Hematopoietic multipotent progenitor cell treated with erythropoietin and hydrocortisone succinate and interleukin-3 and kit ligand, for 4 days (in vitro differentiated cells): ENCODE results near the gene RNF169.
A peak's percentile ranks its signal among the peaks of the same experiment; 100 is the strongest.

Experiments
- DNase-seq: peaks from one replicate; pipeline ENCODE4 v3.0.0-alpha.2; 2015

The RNF169 gene

DNA sequence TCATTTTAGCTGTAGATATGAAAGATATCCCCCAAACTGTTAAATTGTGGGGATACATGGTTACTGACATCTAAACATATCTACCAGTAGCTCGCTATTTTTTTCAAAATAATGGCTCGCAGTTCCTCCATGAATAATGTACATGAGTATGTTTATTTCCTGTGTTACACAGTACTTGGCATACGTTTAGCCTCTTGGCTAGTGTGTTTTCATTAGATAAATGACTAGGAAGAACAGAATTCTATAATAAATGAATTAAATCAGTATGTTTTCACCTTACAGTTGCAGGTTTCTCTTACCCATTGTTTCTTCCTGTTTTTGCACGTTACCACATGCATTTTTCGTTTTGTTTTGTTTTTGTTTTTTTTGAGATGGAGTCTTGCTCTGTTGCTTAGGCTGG is 21.8 kb downstream of the RNF169 start:
- peak; percentile 44 for DNase-seq

DNA sequence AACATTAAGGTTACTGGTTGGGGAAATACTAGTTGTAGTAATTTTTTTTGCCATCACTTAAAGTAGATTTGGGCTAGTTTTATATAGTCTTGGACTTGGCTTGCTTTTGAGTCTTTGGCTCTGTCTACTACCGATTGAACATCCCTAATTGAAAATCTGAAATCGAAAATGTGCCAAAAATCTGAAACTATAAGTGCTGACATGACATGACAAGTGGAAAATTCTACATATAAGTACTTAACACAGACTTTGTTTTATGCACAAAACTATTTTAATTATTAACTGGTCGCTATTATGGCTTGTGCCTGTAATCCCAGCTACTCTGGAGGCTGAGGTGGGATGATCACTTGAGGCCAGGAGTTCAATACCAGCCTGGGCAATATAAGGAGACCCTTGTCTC is 22.5 kb downstream of the RNF169 start:
- no peak for DNase-seq

DNA sequence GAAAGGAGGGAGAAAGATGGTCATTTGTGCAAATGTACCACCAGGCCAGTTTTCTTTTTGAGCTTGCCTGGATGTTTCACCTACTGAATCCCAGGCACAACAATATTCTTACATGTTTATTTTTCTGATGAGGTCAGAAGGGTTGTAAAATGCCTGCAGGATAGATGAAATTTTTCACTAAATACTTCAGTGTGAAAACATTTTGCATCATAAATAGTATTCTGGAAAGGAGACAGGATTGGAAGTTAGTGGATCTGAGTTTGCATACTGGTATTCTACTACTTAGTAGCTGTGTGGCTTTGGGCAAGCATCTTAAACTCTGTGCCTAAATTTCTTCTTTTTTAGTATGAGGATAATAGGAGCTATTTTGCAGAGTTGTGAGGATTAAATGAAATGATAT is 24.8 kb downstream of the RNF169 start:
- no peak for DNase-seq

DNA sequence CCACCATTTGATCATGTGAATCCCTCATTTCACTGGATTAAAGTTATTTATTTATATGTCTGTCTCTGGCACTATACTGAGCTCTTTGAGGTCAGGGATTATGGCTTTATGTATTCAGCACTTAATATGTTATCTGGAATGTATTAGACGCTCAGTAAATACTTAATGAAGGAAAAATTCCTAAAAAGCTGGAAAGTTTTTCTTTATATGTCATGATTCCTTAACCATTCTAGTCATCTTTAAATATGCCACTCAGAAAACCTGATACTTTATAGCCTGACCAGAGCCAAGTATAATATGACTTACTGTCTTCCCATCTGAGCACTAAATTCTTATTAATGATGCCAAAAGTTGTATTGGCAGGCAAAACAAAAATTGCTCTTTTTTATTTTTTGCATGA is 27.1 kb downstream of the RNF169 start:
- DNase-seq, result no peak

DNA sequence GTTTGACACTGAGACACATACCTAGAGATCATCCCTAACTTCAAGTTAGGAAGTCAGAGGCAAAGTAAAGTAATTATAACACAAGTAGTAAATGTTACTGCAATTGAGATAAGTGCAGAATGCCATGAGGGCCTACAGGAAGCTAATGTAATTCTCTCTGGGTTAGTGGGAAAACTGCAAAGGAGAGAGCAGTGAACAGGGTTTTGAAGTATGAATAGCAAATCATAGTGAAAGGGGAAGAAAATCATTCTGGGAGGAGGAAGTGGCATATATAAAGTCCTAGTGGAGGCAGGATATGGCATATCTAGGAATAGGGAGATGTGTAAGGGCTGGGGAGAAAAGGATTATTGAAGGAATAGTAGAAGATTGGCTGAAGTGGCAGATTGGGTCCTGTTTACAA is 27.9 kb downstream of the RNF169 start:
- DNase-seq, result no peak

DNA sequence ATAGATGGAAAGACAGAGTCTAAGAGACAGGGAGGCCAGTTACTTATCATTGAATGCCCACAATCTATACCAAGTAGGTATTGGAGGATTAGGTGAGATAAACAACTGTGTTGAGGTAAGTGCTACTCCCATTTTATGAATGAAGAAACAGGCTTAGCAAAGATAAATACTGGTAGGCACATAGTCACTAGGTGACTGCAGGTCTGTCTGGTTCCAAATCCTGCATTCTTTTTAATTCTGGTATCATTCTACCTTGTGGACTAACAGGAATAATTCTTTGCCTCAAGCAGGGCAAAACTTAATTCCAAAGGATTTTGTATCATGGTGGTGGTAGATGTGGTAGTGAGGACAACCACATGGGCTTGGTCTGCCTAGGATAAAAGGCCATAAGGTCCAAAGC is 28.4 kb downstream of the RNF169 start:
- DNase-seq, result no peak

DNA sequence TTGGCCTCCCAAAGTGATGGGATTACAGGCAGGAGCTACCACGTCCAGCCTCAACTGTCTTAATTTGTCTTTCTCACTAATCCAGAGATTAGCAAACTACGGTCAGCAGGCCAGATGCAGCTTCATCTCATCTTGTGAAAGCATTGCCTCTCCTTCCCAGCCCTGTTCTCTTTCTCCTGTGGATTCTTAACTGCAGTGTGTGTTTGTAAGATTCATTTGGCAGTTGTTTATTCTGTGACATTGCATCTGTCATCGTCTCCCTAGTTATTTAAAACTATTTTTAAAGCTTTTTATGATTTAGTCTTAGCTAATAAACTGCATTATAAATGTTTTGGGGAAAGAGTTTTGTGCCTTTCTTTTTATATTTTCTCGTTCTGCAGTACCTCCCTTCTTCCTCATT is 29.2 kb downstream of the RNF169 start:
- DNase-seq, result no peak

DNA sequence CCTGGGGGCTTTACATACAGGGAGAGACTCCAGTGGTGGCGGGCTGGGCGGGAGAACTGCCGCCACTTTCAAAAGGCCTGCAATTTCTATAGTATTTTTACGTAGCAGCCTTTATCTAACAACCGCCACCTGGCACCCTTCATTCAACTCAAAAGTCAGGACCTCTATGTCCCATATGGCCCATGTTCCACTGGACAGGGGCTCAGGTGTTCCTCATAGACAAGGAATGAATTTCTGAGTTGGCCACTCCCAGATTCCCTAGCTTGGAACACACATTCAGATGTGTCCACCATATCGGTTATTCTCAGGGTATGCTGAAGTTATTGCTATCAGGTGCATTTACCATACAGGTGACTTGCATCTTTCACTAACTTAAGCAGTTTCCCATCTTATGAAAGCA is 29.9 kb downstream of the RNF169 start:
- DNase-seq, result no peak

DNA sequence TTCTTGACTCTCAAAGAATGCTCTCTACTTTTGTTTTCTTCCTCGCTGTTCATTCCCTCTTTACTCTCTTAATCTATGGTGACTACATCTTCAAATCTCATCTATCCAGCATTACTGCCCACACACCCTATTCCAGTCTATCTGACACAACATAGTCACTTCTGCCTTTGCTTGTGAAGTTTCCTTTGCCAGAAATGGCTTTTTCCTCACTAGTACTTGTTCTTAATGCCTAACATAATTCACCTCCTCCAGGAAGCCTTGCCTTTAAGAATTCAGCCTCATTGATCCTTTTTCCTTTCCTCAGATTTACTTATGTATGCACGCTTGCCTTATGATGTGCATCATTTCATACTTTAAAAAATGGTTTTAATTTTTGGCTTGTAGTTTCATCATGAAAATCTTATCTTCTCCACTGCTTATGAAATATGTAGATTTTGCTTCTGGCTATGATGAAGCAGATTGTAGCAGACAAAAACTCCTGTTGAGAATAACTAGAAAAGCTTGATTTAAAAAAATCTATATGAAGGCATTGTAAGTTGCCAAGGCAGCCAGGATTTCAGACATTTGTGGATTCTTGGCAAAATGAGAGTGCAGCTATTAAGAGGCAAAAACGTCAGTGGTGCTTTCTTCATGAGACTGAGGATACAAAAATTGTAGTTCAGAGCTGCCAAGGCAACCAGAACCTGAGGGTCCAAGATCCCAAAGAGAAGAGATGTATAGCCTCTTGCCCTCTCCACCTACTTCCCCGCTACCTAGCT is 31.8 kb downstream of the RNF169 start:
- DNase-seq, result no peak

DNA sequence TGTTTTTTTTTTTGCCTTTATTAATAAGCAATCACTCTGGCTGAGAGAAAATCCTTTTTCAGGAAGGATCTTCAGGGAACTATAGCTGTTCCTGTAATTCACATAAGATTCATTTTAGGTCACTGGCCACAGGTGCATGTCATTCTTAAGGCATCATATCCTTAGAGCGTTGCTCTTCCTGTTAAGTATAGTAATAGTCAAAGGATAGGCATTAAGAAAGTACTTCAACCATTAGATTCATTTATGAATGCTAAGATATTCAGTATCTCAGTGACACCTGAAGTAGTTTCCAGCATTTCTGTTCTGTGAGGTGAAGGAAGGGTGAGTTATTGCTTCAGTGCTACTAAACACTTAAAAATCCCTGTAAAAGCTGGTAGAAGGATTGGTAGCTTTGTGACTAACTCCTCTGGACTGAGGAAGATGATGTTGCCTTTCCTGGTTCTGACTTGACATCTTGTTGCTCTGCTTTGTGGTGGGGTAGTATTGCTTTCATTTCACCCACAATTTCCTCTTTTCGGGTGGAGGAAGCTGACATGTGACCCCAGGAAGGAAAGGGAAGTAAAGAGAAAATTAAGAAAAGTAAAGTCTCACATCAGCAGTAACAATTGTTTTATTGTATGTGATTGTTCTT is 34.7 kb downstream of the RNF169 start:
- DNase-seq, result peak; percentile 82

DNA sequence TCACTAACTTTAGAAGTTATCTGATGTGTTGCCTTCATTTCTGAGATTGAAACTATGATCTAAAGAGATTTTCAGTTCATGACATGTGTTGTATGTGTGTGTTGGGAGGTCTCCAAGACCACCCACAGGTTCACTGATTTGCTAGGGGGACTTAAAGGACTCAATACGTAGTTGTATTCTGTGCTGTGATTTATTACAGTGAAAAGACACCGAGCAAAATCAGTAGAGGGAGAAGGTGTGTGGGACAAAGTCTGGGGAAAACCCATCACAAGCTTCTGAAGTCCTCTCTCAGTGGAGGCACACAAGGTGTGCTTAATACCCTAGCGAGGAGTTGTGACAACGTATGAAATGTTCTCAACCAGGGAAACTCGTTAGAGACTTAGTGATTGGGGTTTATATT is 35.6 kb downstream of the RNF169 start:
- no peak for DNase-seq

DNA sequence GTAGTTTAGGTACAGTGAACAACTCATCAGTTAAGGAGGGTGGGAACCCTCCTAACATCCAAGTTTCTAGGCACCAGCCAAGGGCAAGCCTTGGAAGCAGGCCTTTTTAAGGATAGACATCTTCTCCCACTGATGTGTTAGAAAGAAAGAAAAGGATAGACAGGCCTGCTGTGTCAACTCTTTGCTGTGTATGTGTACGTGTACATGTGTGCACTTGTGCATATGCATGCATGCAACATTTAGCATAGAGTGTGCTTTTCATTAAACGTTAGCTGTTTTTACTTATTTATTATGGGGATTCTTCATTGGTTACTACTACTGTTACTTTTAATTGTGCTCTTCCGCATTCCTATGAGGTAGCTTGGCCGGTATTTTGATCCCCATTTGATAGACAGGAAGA is 36.1 kb downstream of the RNF169 start:
- no peak for DNase-seq

DNA sequence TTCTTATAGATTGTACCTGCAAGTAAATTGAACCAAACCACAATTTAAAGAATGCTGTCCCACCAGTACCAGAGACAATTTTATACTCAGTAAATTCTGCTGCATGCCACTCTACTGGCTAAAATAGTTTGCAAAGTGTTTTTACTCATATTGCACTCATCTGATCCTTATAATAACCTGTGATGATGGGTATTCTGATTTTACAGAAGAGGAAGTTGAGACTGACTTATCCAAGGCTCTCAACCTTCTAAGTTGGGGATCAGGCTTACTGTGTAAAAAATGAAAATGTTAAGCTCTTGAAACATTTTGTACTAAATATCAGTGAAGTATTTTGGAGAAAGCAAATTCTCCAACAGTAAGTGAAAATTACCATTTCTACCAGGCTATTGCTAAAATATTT is 37.9 kb downstream of the RNF169 start:
- DNase-seq, result no peak

DNA sequence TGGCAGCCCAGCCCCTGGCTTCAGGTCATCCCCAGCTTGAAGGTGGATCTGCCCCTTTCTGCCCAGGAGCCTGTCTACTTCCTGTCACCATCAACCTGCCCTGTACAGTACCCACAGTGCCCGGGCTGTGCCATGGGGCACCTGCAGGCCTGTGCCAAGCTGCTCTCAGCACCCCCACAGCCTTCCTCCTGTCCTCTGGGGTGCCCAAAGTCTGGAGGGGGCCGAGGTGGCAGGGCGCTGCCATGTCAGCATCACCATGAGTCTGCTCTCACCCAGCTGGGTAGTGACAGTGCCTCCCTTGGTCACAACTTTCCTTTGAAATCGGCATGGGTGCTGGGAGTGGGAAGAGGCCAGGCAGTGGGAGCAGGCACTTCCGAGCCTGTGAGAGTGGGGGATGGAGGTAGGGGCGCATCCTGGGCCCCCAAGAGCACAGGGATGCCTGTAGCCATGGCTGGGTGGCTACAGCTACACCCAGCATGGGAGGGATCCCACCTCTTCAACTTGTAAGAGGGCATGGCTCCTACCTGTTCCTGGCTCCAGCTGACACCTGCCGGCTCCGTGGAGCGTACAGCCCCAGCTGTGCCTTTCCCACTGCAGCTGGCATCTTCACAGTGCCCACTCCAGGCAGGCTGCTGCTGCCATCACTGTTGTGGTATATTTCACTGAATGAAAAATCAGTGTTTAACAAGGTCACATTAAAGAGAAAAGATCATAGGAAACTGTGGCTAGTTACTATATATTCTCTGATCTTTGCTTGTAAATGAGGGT is 42.9 kb downstream of the RNF169 start:
- no peak for DNase-seq

DNA sequence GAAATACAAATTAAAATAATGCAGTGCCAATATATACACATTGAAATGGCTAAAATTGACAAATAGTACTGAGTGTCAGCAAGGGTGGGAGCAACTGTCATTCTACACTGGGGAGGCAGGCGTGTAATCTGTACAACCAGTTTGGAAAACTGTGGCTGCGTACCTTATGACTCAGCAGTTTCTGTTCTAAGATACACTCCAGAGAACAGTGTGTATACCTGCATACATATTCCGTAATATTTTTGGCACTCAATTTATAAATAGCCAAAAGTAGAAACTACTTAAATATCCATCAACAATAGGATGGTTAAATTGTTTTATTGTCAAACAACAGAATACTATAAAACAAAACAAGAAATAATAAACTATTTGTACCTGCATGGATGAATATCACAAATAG is 57.6 kb downstream of the RNF169 start:
- DNase-seq, result peak; percentile 13

DNA sequence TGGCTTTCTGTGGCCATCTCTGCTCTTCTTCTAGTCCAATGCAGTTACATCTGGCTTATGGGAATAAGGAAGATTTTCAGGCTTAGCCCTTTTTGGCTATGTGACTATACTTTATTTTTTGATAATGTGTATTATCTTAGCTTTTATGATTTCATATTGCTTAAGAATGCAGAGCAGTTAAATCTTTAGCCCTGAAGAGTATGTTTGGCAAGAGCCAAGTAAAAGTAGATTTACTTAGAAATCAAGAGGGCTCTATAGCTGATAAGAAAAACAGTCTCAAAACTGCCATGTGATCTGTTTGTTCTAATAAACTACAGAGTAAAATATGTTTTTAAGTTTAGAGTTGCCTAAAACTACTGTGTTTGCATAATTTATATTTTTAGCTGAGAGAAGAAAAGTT is 61.2 kb downstream of the RNF169 start:
- DNase-seq, result no peak

DNA sequence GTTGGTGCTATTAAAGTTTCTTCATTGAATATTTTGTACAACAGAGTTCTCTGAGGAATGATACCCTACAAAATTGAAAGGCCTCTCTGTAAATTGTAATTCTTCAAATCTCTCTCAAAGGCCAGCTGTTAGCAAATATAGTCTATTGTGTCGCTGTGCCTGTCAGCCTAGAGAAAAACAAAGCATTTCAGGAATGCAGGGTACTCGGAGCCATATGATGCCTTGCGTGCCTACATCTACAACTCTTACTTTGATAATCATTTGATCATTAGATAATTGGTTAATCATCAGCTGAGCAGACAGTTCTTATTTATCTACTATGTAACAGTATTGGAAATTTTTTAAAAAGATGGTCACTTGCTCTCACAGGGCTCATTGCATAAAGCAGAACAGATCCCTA is 67.3 kb downstream of the RNF169 start:
- DNase-seq, result no peak

DNA sequence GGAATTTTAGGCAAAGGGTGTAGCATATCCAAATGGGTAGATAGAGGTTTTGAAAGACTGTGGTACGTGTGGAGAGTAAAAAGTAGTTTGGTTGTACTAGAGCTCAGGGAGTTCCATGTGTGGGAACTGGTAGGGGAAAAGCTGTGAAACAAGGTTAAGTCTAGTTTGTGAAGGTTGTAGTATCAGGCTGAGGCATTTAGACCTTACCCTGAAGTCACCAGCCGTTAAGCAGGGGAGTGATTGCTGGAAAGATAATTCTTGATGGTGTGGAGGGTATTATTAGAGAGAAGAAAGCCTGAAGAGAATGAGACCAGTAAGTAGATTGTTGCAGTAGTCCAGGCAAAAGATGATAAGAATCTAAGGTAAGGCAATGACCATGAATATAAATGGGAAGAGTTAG is 68.0 kb downstream of the RNF169 start:
- no peak for DNase-seq

DNA sequence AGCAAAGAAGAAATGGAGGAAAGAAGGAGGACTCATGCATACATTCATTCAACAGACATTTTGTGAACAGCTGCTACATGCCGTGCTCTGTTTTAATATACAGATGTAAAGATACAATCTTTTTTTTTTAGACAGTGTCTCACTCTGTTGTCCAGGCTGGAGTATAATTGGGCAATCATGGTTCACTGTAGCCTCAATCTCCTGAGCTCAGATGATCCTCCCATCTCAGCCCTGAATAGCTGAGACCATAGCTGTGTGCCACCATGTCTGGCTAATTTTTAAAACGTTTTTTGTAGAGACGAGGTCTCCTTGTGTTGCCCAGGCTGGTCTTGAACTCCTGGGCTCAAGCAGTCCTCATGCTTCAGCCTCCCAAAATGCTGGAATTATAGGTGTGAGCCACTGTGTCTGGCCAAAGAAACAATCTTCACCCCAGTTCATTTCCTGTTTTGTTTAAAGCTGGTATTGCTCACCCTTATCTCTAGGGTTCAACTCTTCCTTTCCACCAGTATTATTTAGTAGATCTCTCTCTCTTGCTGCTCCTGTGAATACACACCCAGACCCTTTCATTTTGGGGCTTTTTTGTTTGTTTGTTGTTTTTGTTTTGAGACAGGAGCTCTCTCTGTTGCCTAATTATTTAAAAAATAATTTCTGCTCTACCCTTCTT is 69.8 kb downstream of the RNF169 start:
- DNase-seq, result peak; percentile 74

DNA sequence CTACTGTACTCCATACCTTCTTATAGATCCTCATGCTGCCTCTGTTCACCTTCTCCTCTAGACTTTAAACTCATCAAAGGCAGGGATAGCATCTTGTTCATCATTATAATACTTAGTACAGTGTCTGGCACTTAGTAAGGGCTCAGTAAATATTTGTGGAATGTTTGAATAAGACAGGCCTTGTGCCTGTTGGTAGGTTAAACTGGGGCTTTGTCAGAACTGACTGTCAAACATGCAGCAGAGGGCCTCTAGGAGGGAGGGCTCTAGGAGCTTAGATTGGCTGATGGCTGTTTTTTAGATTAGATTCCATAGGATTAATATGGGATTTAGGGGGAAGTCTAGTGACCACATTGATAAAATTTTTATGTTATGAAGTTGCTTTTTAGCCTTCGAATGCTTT is 70.8 kb downstream of the RNF169 start:
- no peak for DNase-seq

DNA sequence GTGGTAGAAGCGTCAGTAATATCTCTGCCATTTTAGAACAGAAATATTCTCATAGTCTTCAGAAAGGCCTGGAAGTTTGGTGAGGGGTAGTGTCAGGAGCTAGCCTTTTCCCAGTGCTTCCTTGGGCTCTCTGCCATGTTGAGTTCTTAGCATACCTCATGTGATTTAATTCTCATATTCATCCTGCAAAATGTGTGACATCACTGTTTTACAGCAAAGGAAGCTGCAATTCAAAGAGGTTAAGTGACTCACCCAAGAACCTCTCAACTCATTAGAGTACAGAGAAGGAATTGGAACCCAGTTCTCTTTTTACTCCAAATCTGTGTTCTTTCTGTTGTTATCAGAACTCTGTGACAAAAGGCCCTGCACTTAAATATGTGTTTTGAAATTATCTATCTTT is 72.1 kb downstream of the RNF169 start:
- DNase-seq, result no peak

DNA sequence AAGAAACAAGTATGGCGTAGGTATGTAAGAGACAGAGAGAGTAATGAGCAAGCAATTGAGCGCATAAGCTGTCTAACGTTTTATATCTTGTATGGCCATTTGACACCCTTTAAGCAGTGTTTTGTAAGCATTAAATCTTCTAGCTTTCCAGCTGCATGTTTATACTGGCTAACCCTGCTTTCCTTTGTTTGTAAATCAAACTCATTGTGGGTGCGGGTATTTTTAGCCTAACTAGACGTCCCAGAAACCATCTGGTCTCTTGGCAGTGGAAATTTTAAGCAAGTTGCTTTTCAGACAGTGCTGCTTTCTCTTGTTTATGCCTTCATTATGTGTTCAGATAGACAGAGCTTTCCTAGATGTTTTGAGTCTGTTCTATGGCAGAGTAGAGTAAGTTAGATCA is 73.5 kb downstream of the RNF169 start:
- no peak for DNase-seq

DNA sequence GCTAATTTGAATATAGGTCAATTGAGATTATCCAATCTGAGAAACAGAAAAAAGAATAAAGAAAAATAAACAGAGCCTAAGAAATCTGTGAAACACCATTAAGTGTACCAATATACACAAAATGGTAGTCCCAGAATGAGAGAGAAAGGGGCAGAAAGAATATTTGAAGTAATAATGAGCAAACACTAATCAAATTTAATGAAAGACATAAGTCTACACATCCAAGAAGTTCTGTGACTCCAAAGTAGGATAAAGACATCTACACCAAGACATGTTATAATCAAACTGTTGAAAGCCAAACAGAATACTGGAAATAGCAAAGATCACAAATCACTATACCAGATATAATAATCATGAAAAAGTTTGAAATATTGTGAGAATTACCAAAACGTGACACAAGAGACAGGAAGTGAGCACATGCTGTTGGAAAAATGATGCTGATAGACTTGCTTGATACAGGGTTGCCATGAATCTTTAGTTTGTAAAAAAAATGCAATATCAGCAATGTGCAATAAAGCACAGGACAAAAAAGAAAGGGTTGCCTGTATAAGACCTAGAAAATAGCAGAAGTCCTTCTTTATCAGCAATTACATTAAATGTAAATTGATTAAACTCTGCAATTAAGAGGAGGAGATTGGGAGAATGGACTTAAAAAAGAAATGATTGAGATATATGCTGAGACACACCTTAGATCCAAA is 75.8 kb downstream of the RNF169 start:
- DNase-seq, result no peak
